ENCODE results near the gene IMMP2L.

DNA sequence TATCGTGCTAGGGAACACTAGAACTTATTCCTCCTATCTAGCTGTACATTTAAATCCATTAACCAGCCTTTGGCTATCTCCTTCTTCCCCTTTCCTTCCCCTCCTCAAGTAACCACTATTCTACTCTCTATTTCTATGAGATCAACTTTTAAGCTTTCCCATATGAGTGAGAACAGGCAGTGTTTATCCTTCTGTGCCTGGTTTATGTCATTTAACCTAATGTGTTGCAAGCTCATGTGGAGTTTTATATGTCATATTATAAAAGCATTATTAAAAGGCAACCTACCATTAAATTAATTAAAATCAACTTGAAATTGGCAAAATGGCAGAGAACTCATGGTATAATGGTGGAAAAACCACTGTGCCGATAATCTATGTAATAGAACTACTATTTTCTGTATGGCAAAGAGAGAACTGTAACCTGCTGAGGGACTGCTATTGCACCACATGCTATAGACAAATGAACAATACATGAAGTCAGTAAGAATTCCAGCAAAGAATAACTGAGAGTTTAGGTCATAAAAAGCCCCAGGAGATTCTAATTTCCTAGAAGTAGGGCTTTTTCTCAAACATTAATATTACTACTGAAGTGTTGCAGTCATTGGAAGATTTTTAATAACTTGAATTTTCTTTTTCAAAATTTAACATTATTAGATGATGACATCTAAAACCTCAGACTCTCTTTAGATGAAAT, 389.6 kb downstream of the IMMP2L start:
- TF ChIP-seq POLR2AphosphoS5 (IDR thresholded peaks at IDR 0.05; ENCODE audit: low read depth, low read length) (no peak), SIN3A (IDR thresholded peaks at IDR 0.05; ENCODE audit: borderline replicate concordance, insufficient read depth, low read depth, low read length) (no peak), TCF7L2 (IDR thresholded peaks at IDR 0.05; ENCODE audit: low read depth, low read length) (no peak)
- TF ChIP-seq, protein P1, sequence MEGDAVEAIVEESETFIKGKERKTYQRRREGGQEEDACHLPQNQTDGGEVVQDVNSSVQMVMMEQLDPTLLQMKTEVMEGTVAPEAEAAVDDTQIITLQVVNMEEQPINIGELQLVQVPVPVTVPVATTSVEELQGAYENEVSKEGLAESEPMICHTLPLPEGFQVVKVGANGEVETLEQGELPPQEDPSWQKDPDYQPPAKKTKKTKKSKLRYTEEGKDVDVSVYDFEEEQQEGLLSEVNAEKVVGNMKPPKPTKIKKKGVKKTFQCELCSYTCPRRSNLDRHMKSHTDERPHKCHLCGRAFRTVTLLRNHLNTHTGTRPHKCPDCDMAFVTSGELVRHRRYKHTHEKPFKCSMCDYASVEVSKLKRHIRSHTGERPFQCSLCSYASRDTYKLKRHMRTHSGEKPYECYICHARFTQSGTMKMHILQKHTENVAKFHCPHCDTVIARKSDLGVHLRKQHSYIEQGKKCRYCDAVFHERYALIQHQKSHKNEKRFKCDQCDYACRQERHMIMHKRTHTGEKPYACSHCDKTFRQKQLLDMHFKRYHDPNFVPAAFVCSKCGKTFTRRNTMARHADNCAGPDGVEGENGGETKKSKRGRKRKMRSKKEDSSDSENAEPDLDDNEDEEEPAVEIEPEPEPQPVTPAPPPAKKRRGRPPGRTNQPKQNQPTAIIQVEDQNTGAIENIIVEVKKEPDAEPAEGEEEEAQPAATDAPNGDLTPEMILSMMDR (IDR thresholded peaks at IDR 0.05), result no peak
- TF ChIP-seq, protein P2, sequence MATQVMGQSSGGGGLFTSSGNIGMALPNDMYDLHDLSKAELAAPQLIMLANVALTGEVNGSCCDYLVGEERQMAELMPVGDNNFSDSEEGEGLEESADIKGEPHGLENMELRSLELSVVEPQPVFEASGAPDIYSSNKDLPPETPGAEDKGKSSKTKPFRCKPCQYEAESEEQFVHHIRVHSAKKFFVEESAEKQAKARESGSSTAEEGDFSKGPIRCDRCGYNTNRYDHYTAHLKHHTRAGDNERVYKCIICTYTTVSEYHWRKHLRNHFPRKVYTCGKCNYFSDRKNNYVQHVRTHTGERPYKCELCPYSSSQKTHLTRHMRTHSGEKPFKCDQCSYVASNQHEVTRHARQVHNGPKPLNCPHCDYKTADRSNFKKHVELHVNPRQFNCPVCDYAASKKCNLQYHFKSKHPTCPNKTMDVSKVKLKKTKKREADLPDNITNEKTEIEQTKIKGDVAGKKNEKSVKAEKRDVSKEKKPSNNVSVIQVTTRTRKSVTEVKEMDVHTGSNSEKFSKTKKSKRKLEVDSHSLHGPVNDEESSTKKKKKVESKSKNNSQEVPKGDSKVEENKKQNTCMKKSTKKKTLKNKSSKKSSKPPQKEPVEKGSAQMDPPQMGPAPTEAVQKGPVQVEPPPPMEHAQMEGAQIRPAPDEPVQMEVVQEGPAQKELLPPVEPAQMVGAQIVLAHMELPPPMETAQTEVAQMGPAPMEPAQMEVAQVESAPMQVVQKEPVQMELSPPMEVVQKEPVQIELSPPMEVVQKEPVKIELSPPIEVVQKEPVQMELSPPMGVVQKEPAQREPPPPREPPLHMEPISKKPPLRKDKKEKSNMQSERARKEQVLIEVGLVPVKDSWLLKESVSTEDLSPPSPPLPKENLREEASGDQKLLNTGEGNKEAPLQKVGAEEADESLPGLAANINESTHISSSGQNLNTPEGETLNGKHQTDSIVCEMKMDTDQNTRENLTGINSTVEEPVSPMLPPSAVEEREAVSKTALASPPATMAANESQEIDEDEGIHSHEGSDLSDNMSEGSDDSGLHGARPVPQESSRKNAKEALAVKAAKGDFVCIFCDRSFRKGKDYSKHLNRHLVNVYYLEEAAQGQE (IDR thresholded peaks at IDR 0.05; ENCODE audit: insufficient read depth in 1 of 2, low read depth in 2 of 2, low read length in 1 of 2), result no peak
